Fibroblast of lung (primary cell): ENCODE results near the gene CMTM5.
"Not testable (repeated sequence)": the region's sequence is repeated elsewhere in the genome, so short reads cannot be mapped to it uniquely, and the experiment has no call there.

Experiments used
- CTCF ChIP-seq, 2 donors: IDR thresholded peaks in 1 of 2; conservative IDR thresholded peaks in 1 of 2; 1 replicate in 1 of 2; 2 replicates in 1 of 2; pipeline ENCODE4 v1.5.1; 2011 to 2012; ENCODE audit warnings: low read length in 2 of 2, control low read depth in 1 of 2, inconsistent platforms in 1 of 2, low read depth in 1 of 2, mild to moderate bottlenecking in 1 of 2
- EZH2 ChIP-seq: IDR thresholded peaks from 2 replicates; pipeline ENCODE4 v1.5.1; 2012; ENCODE audit warnings: low read length, control low read depth, mild to moderate bottlenecking; ENCODE audit errors: missing control alignments

DNA sequence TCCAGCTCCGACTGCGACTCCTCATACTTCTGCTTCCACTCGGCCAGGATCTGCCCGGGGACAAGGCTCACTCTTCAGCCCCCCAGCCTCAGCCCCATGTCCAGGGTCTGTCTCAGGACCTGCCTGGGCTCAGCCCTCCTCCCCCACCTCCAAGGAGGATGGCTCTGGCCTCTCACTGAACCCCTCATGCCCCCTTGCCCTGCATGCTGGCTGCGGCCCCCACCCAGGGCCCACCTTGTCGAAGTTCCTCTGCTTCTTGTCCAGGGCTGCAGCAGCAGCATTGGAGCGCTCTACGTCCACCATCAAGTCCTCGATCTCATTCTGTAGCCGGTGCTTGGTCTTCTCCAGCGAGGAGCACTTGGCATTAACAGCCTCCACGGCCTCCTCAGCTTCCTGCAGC is 40.4 kb downstream of the CMTM5 start:
- not testable (repeated sequence) for TF ChIP-seq CTCF (conservative IDR thresholded peaks at IDR 0.05 in 1 of 2, IDR thresholded peaks at IDR 0.05 in 1 of 2; ENCODE audit: low read depth in 1 of 2, low read length in 2 of 2); EZH2
